GF-D8 (cell line): ENCODE results near the gene DIPK1A.

Experiments used
- DNase-seq: peaks from one replicate; lab custom pipeline; 2025; lab: John Stamatoyannopoulos, UW

DIPK1A gene

DNA sequence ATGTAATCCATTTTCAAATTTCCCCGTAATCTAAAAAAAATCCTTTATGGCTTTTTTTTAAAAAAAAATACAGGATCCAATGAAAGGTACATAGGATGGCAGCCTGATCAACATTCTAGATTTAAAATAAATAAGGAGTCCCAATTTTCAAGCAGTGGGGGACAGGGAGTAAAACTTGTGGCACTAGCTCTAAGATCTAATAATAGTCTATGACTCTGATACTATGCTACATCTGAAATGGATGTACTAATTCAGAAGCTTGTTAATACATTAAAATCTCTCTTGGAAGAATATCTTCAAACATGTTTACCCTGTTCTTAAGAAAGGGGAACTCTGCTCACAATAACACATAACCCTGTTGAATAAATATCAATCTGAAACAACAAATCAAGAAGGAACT, 8.5 kb downstream of the DIPK1A start:
- no peak for DNase-seq

DNA sequence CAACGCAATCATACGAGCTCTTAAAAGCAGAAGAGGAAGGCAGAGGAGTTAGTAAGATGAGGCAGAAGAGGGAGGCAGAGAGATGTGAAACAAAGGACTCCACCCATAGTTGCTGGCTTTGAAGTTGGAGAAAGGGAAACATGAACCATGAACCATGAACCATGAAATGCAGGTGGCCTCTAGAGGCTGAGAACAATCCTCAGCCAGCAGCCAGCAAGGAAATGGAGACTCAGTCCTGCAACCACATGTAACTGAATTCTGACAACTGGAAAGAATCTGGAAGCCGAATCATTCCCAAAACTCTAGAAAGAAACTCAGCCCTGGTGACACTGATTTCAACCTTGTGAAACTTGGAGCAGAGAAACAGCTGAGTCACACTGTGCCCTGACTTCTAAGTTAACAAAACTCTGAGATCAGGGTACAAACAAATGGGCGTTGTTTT, 10.1 kb downstream of the DIPK1A start:
- no peak for DNase-seq

DNA sequence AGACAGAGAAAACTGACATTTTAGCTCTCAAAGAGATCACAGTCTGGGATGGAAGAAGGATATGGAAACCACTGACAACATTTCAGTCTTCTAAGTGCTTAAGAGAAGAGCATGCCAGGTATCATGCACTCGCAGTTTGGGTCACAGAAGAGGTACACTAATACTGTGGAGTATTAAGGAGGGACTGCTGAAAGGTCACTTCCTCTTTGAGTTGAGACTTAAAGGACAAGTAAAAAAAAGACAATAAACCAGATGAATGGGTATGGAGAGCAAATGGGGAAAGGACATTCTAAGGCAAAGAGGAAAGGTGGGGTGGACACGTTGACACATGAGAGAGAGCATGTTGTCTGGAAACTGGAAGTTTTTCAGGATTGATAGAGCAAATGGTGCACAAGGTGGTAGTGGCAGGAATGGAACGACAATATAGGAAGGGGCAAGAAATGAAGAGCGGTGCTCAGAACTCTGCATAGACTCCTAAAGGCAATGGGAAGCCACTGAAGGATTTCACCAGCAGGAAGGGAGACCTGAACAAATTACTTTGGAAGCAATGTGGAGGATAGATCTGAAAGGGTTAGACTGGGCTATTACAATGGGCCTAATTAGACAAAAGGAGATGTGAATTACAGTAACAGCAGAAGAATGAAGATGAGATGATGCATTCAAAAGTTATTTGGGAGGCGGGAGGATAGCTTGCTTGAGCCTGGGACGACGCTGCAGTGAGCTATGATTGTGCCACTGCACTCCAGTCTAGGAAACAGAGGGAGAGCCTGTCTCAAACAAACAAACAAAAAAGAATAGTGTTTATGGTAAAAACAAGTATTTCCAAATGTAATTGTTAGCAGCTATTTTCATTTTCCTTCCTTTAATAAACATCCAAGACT, 11.1 kb downstream of the DIPK1A start:
- no peak for DNase-seq

DNA sequence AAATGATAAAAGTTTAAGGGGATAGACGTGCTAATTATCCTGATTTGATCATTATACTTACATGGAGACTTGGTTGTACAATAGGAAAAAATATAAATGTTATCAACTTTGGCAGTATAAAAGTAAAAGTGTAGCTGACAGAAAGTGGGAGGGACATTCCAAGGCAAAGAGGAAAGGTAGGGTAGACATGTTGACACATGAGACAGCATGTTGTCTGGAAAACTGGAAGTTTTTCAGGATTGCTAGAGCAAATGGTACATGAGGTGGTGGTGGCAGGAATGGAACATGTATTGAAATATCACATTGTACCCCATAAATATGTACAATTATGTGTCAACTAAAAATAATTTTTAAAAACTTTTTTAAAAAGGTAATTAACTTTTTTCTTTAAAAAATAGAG, 13.2 kb downstream of the DIPK1A start:
- no peak for DNase-seq

DNA sequence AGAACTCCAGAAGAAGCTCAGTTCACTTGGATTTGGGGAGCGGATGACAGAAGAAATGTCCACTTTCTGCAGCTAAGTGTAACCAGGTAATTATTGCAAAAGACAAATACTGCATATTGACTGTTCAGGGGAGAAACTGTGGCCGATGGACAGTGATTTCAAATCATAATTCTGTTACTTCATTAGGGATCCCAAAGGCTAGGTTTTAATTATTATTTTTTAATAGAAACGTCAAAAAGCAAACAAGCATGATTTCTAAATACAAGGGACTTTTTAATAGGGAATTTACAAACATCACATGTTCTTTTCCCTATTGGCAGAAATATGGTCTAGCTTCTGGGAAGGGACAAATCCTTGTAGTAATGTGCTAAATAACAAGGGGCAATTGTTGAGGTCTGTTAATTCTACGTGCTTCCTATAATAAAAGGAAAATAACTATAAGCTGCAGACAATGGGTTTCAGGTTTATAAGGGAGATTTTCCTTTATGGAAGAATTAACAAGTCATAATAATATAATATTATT, 15.5 kb downstream of the DIPK1A start:
- no peak for DNase-seq

DNA sequence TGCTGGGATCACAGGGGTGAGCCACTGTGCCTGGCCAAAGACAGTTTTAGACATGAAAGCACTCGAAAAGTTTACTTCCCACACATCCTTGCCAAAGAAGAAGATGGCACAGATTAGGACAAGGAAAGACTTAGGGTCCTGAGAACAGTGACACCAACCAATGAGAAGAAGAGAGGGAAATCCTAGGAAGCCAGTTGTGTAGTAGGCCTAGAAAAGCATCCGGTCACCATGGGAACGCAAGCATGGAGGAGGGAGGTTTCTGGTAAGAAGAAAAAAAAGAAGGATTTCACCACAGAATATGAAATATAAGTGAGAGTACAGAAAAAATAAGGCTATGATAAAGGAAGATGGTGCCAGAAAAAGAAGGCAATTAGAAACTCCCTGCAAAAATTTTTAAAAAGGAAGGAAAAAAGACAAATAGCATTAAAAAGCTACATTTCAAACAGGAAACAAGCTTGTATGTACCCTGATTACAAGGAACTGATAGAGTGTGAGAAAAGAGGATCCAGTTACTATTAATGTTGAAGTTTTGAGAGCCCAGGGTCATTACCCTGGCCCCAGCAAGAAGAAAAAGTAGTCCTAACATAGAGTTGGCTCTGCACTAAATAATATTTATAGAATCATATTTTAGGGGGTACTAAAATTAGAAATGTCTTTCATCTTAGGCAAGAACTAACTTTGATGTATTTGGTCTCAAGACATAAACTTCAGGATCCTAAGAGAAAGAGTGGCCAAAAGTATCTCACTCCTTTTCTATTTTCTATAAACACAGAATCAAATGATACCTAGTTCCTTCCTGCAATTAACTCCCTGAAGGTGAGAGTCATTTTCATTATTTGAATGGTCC, 16.1 kb downstream of the DIPK1A start:
- no peak for DNase-seq

DNA sequence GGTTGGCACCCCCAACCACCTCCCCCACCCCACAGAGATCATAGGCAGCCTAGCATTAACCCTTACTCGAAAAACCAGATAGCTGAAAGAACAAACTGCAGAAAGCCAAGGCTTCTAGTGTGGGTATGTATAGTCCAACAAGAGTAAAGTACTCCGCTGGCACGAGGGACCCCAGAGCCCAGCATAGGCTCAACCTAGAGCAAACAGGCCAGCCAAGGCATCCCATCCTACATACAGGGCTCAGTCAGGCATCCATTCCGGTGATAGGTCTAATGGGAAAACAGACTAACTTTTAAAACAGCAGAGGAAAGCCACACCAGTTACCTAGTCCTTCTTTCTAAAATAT, 17.8 kb downstream of the DIPK1A start:
- no peak for DNase-seq

DNA sequence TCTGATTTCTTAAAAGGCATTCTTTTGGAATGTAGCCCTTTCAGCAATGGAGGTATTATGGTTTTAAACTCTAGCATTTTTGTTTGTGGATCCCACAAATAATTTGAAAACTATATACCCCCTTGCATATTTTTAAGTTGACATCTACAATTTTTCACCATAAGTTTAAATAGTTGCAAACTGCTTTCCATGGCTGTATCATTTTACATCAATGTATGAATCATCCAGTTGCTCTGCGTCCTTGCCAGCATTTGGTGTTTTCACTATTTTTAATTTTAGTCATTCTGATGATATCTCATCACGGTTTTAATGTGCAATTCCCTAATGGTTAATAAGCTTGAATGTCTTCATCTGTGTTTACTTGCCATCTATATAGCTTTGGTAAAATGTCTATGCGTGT, 20.7 kb downstream of the DIPK1A start:
- DNase-seq: no peak

DNA sequence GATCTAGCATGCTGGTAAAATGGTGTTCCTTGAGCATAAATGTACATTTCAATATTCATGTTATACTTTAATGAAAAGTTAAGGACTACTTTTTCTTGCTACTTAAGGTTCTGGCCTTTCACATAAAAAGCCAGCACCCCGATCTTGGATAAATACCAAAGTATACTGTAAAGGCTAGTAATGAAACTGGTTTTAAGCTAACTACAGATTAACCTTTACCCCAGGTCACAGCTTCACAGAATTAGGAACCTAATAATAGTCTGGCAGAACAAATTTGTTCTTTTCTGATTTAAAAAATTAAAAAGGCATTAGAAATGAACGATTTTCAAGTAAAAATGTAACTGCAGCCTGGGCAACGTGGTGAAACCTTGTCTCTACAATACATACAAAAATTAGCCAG, 23.5 kb downstream of the DIPK1A start:
- no peak for DNase-seq

DNA sequence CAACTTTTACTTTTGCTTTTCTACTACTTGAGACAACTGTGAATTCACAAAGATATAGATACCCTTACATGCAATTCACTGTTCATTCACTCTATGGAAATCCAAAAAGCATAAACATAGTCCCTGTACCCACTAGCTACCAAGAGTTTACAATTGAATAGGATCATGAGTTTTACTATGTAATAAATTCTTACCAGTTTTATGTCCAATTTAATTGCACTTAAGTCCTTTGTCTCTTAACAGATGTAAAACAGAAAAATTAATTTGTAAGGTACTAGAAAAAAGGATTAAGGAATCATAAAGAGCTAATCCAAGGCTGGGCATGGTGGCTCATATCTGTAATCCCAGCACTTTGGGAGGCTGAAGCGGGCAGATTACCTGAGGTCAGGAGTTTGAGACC, 24.4 kb downstream of the DIPK1A start:
- DNase-seq: no peak

DNA sequence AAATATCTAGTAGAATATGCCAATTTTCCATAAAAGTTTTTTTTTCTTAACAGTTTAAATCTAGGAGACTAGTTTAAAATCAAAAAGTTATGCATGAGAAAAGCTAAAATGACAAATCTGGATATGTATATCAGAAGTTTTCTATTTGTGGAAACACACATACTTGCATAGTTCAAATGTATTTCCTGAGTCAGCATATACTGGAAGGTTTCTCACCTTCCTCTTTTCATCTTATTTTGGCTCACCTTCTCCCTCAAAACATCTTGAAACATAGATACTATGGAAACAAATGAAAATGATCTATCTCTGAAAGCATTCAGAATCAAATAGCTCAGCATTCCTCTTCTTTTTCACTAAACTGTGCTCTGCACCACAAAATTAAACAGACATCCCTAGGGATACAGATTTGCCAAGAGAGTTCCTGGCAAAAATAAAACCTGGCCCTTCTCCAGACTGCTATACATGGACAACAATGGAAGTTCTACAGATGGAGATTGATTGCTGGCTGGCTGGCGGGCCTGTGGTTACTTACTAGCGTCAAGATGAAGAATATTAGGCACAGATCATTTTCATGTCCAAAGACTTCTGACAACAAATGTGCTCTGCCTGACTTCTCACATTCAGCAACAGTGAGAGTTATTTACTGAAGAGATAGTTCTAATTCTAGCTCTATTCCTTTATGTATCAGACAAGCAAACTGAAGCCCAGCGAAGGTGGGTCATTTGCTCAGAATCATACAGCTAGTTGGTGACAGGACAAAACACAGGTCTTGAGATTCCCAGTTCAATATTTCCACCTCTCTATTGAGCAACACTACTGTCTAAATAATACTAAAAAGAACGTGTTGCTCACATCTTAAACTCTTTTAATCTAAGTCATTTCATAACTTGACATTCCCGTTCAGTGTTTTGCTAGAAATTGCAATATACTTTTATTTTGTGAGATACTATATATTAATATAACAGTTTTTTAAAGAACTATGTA, 26.6 kb downstream of the DIPK1A start:
- no peak for DNase-seq

DNA sequence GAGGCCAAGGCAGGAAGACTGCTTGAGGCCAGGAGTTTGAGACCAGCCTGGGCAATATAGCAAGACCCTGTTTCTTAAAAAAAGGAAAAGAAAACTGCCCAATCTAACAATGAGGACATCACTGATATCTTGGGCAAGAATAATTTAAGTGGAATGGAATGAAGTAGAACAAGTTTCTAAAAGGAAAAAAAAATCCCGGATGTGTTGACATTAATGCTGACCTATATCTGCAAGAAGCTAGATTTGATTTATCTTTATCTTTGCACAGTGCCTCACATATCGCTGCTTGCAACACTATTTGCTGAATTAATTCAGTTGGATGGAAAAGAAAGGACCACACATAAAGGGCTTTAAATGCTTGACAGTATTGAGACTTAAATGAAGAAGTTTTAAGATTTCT, 27.8 kb downstream of the DIPK1A start:
- DNase-seq: no peak

DNA sequence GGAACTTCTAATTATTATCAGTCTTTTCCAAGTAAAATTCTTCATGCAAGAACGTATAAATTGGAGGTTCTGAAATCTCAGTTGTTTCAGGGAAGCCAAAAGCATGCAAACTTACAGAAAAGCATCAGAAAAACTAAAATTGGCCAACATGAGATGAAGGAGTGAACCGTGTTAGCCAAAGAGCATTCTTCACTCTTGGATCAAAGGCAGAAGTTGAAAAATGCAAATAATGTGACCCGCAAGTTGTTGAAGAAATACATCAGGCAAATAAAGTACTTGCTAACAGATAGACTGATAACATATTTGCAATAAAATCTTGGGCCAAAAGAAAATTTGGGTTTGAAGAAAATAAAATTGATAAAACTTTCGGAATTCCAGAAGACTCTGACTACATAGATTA, 29.6 kb downstream of the DIPK1A start:
- no peak for DNase-seq

DNA sequence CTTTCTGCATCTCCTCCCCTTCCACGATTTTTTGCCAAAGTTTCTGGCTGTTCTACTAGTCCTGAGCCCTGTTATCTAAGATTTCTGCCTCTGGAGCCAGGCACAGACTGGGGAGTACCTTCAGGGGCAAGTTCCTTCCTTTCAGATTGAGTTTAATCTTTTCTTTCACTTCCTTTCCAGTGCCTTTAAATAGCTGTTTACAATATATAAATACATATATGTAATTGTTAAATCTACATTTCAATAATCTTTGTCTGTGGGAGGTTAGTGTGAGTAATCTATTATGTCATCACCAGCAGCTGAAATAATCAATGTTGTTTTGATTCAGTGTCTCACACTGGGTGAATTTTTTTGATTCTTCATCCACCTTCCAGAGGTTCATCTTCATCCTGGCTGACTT, 31.8 kb downstream of the DIPK1A start:
- DNase-seq: no peak

DNA sequence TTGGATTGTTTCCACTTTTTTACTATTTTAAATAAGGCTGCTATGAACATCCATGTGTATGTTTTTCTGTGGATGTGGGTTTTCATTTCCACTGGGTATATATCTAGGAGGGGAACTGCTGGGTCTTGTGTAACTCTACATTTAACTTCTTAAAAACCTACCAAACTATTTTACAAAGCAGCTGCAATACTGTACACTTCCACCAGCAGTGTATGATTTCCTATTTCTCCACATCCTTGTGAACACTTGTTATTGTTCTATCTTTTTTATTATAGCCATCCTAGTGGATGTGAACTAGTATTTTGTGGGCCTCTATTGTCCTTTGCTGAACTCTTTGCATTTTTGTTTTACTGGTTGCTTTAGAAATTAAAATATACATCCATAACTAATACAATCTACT, 33.4 kb downstream of the DIPK1A start:
- no peak for DNase-seq

DNA sequence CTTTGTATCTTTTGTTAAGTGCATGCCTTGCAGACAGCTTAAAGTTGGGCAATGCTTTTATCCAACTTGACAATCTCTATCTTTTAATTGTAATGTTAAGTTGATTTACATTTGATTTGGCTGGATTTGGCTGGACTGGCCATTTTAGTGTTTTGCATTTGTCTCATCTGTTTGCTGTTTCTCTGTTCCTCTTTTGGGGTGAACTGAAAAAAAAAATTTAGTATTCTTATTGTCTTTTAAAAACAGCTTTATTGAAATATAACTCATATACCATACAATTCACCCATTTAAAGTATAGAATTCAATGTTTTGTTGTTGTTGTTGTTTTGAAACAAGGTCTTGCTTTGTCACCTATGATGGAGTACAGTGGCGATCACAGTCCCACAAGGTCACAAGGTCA, 34.4 kb downstream of the DIPK1A start:
- DNase-seq: no peak

DNA sequence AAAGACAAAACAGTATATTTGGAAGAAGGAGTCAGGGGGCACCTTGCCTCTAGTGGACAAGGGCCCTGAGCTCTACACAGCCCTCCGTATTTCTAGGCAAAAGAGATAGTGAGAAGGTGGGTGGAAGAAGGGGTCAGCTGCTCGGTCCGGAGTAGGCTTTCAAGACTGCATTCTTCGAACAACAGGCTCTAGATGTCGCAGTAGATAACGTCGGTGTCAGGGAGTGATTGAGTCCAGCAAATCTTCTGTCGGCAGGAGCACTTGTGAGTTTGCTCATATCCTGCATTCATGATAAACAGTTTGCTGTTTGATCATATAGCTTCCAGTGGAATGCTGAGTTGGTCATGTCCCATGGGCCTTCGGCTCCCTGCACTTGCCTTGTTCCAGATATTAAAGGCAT, 36.8 kb downstream of the DIPK1A start:
- no peak for DNase-seq

DNA sequence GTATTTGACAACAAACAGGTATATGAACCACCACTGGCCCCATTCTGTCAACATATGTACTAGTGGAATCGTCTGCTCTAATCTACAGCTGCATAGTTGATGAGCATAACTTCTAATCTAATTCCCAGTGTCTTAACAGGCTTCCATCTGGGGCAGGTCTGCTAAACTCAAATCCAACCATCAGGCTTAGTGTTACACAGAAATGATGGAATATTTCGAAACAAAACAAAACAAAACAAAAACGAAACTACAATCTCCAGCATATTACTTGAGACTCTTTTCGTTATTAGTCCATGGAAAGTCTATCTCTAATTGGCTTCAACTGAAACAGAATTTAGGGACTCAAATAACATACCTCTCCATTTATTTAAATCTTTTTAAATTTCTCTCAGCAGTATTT, 37.6 kb downstream of the DIPK1A start:
- no peak for DNase-seq

DNA sequence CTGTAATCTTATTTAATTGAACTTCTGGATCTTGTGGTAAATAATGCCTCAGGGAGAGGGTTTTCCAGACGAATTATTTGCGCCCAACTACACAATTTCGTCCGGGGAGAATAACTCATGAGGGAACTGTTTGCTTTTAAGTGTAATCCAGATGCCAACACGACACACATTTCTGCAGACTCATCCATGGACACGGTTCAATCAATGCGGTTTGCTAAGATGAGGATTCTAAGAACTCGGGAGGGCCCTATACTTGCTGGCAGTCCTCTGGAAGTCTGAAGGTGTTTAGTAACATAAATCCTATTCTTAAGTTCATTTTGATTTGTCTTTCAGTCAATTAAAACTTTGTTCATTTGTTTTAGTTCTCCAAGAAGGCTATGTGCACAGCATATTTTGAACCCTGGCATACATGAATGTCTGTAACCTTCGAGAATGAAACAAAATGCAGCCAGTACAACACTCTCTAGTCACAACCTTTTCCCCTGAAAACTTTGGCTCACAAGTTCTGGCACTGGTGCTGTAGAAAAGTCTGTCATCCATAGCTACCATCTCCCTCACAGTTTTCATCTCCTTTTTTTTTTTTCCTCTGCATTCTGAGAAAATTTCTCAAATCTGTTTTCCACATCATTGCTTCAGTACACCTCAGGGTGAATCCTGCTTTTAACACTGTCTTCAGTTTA, 38.8 kb downstream of the DIPK1A start:
- no peak for DNase-seq

DNA sequence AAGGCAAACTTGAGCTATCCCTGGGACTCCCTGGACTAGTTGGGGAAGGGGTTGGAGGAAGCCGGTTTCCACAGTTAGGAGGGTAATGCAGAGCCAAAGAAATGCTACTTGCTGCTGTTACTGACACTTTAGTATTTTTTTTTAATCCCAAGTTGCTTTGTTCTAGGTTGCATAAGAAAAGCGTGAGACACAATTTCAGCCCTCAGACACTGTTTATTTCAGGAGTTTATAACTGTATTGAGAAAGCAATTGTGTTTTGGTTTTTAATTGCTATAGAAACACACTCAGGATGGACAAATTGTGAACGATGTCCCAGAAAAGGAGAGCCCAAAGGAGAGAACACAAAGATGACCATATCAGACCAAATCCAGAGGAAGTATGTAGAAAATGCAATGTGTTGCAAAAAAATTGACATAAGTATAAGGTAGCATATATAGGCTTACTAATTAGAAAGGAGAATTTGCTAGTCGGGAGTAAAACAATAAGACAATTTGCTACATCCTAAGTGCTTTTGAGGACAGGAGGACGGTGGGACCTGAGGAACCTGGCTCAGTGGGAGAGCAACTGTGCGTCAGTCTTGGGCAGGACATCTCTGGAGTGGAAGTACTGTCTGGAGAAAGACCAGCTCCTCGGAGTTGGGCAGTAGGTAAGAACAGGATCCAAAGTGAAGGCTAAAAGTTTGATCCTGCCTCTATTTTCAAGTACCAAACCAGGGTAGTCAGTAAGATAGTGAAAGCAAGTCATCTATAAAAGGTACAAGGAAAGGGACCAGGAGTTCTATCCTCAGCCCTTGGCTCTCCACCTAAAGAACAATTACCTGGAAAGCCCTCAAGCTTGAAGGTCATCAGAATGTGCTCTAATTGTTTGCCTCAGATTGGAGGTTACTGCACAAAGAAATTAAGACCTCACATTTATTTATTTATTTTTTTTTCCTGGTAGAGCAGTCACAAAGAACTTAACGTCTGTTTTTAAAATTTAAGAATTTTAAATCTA, 39.9 kb downstream of the DIPK1A start:
- no peak for DNase-seq
